GM21423 (cell line): ENCODE results near the gene PDZD2.
A peak's percentile ranks its signal among the peaks of the same experiment; 100 is the strongest.
"Not testable (repeated sequence)": the region's sequence is repeated elsewhere in the genome, so short reads cannot be mapped to it uniquely, and the experiment has no call there.

Source experiments
- ATAC-seq: cut with Tn5 transposase; IDR thresholded peaks from one replicate; pipeline ENCODE4 v1.9.1; 2021; ENCODE audit warnings: mild to moderate bottlenecking, moderate library complexity; ENCODE audit not compliant: unreplicated experiment

Gene PDZD2

DNA sequence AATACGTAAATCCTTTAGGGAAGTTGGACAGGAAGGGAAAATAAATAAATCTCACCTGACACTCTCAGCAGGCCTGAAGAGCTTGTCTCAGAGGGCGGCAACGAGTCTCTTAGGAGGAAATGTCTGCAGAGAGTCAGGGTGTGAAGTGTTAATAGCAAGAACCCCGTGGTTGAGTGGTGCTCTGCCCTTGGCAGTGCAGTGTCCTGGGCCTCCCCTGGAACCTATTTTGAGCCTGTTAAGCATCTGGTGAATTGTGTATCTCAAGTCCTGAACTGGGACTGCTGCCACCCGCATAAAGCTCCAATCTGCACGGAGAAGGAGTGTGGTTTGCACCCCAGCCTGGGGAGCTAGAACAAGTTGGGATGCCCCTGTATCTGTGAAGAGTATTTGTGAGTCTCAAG, 323.4 kb downstream of the PDZD2 start:
- no peak for ATAC-seq

- ATAC-seq = no peak
Measured at GRCh38 chr5:31962871-31963307, 324.0 kb downstream of the PDZD2 start.

- ATAC-seq = no peak
Measured at GRCh38 chr5:31963358-31964006, 324.6 kb downstream of the PDZD2 start.

DNA sequence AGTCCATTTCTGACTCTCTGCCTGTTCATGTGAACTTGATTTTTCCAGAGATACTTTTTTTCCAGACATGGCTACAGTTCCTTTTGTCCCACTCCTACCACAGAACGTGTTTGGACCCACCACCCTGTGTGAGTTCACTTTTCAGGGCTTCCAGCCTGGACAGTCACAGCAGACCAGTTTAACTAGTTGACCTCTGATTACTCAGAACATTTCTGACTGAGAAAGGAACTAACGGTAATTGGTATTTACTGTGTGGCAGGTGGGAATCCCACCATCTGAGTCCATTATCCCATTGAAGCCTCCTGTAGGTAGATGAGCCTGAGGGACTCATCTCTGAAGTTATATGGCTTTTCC, 325.1 kb downstream of the PDZD2 start:
- no peak for ATAC-seq

- ATAC-seq = no peak
Measured at GRCh38 chr5:31965227-31965626, 326.3 kb downstream of the PDZD2 start.

GRCh38 chr5:31966936-31967335, 328.0 kb downstream of the PDZD2 start:
- no peak for ATAC-seq

- no peak for ATAC-seq
Measured at GRCh38 chr5:31967461-31967860, 328.5 kb downstream of the PDZD2 start.

GRCh38 chr5:31972558-31972957, 333.6 kb downstream of the PDZD2 start:
- no peak for ATAC-seq

- not testable (repeated sequence) for ATAC-seq
Measured at GRCh38 chr5:31975189-31975612, 336.3 kb downstream of the PDZD2 start.

- no peak for ATAC-seq
Measured at GRCh38 chr5:31976169-31976568, 337.2 kb downstream of the PDZD2 start.

DNA sequence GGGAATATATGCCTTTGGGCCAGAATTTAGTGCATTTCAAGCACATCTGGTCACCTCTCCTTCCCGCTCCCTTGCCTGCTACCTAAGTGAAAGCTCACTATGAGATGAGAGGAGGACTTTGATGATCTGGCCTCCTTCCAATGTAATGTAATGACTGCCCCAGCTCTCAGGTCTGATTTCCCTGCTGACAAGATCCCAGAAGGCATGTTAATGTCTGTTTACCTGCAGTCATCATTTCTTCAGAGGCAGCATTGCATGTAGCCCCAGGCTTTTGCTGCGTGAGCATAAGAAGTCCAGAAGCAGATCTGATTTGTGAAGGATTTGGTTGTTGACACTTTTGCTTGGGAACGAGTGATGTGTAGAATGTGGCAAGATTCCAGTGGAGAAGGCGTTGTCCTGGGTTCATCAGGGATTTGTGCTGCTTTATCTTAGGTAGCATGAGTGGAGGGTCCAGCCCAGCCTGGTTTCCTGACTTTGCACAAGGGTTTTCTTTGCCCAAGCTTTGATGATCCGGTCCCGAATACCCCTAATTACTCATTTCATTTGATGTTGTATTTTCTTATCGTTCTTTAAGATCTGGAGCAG, 342.5 kb downstream of the PDZD2 start:
- no peak for ATAC-seq

DNA sequence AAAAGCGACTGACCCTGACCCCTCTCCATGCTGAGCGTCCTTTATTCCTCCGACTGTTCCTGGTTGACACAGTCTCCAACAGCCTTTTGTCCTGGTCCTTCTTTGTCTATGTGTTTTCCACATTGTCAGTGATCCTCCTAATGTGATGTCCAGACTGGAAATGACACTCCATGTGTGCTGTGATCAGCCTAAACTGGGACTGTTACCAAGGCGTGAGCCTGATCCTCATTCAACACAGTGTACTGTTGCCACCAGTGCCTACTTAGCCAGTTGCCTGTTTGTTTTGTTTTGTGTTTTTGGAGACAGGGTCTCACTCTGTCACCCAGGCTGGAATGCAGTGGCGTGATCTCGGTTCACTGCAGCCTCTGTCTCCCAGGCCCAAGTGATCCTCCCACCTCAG, 343.1 kb downstream of the PDZD2 start:
- no peak for ATAC-seq

- no peak for ATAC-seq
Measured at GRCh38 chr5:31982621-31983020, 343.7 kb downstream of the PDZD2 start.

DNA sequence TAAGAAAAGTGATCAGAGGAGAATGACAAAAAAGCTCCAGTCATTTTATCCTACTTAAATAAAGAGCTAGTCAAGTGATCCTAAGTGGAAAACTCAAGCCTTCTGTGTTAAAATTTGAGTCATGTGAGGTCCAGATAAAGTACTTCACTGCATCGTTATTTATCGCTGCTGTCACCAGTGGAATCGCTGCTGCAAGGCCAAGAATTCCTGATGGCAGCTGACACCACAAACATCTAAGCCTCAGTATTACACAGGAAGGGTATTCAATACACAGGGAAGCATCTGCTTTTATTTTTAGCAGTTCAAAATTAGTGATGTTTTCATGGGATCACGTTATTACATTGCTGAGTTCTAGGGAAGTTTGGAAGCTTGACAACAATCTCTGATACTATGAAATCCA, 344.9 kb downstream of the PDZD2 start:
- ATAC-seq = no peak

GRCh38 chr5:31984691-31985090, 345.8 kb downstream of the PDZD2 start:
- ATAC-seq = no peak

DNA sequence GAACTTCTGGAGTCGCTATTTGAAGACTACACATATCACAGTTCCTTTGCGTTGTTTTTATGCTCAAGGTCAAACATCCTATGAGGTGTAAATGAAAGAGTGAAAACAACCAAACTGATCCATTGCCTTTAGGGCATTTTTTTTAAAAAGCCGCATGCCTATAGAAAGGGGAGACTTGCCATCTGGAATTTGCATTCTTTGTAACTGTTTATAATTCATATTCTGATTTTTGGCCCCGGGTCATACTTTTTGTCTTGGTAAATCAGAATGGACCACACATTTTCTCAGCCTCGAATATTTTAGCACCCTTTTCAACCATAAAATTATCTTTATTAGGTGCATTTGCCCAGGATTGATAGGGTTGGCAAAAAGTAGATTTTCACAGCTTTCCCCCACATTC, 347.2 kb downstream of the PDZD2 start:
- ATAC-seq = no peak

DNA sequence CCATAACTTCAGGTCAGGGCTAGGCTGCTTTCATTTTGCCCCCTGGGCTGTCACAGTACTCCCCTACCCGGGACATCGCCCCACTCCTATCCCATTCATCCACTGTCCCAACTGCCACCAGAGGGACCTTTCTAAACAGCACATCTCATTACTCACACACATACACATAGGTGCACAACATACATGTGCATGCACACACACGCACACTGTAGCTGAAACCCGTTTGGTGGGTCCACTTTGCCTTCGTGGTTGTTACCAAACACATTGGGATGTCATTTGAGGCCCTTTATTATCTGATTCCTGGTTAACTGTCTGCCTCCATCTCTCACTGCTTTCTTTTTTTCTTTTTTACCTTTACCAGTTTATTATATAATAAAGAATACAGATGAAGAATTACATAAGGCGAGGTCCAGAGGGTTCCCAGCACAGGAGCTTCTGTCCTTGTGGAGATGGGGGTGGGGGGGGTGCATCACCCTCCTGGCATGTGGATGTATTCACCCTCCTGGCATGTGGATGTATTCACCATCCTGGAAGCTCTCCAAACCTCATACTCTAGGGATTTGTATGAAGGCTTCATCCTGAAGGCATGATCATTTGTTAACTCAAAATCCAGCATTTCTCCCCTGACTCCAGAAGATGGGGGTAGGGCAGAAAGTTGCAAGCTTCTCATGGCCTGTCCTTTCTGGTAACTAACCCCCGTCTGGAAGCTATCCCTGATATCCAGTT, 349.2 kb downstream of the PDZD2 start:
- ATAC-seq = no peak

- ATAC-seq = no peak
Measured at GRCh38 chr5:31990081-31990650, 351.2 kb downstream of the PDZD2 start.

GRCh38 chr5:31990701-31991110, 351.8 kb downstream of the PDZD2 start:
- ATAC-seq = no peak

DNA sequence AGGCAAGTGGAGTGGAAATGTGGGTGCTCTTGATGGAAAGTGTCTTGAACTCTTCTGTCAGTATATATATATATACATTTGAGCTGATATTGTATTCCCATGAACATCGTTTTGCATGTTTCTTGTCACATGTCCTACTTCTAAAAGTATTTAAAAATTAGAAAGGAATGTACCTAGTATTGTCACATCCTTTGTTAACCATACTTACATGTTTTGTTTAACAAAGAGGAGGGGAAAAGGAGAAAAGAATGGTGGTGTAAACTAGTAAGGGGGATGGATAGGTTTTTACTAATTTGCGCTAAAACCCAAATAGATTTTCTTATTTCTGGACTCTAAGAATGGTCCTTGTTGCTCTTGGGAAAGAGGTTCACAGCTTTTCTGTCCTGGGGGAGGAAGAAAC, 353.4 kb downstream of the PDZD2 start:
- ATAC-seq = no peak

- ATAC-seq = peak; percentile 37
Measured at GRCh38 chr5:31993165-31993961, 354.4 kb downstream of the PDZD2 start.
